ENCODE data around the gene KCNJ10.
A peak's percentile ranks its signal among the peaks of the same experiment; 100 is the strongest.

The KCNJ10 gene

DNA sequence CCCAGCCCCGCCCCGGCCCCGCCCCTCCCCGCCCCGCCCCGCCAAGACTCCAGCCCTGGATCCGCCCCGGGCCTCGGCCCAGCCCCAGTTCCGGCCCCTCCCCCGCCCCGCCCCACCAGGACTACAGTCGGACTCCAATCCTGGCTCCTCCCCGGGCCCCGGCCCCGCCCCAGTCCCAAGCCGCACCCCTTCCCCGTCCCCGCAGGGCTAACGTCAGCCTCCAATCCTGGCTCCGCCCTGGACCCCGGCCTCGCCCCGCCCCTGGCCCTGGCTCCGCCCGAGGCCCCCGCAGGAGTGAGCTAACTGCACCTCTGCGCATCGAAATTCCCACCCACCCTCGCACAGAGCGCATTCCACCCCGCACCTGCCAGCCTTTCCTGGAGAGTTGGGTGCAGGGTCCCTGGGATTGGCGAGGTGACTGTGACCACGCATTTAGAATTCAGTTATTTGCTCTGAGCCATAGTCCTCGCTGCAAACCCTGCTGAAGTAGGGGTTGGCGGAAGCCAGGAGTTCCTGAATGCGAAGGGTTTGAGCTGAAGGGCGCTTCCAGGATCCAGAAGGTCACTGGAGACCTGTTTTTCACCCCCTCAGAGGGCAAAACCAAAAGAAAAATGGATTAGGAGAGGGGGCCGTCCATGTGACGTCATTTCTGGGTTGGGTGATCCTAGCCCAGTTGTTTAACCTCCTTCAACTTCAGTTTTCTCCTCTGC is 29.0 kb upstream of the KCNJ10 start (continued):
- TF ChIP-seq, protein P1, sequence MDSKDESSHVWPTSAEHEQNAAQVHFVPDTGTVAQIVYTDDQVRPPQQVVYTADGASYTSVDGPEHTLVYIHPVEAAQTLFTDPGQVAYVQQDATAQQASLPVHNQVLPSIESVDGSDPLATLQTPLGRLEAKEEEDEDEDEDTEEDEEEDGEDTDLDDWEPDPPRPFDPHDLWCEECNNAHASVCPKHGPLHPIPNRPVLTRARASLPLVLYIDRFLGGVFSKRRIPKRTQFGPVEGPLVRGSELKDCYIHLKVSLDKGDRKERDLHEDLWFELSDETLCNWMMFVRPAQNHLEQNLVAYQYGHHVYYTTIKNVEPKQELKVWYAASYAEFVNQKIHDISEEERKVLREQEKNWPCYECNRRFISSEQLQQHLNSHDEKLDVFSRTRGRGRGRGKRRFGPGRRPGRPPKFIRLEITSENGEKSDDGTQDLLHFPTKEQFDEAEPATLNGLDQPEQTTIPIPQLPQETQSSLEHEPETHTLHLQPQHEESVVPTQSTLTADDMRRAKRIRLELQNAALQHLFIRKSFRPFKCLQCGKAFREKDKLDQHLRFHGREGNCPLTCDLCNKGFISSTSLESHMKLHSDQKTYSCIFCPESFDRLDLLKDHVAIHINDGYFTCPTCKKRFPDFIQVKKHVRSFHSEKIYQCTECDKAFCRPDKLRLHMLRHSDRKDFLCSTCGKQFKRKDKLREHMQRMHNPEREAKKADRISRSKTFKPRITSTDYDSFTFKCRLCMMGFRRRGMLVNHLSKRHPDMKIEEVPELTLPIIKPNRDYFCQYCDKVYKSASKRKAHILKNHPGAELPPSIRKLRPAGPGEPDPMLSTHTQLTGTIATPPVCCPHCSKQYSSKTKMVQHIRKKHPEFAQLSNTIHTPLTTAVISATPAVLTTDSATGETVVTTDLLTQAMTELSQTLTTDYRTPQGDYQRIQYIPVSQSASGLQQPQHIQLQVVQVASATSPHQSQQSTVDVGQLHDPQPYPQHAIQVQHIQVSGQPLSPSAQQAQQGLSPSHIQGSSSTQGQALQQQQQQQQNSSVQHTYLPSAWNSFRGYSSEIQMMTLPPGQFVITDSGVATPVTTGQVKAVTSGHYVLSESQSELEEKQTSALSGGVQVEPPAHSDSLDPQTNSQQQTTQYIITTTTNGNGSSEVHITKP (tag by site-specific recombination; IDR thresholded peaks at IDR 0.05) = peak; percentile 73
- no peak for TF ChIP-seq ZNF350 (tag by site-specific recombination; IDR thresholded peaks at IDR 0.05)
- TF ChIP-seq ZNF211 (tag by site-specific recombination; IDR thresholded peaks at IDR 0.05; ENCODE audit: low read depth) = no peak
- TF ChIP-seq KLF8 (tag by site-specific recombination; IDR thresholded peaks at IDR 0.05) = peak; percentile 43; the same call in 1 of the 2 replicates
- TF ChIP-seq GLI4 (tag by site-specific recombination; IDR thresholded peaks at IDR 0.05) = no peak
- peak; percentile 81 for TF ChIP-seq ZNF600 (tag by site-specific recombination; IDR thresholded peaks at IDR 0.05)
- TF ChIP-seq KLF1 (tag by site-specific recombination; IDR thresholded peaks at IDR 0.05) = peak; percentile 35
- peak; percentile 61 for TF ChIP-seq ZFHX2 (tag by site-specific recombination; conservative IDR thresholded peaks at IDR 0.05)
- no peak for TF ChIP-seq ZNF16 (tag by site-specific recombination; IDR thresholded peaks at IDR 0.05; ENCODE audit: low read depth)
- TF ChIP-seq PRDM1 (tag by site-specific recombination; IDR thresholded peaks at IDR 0.05) = no peak
- TF ChIP-seq, protein P2, sequence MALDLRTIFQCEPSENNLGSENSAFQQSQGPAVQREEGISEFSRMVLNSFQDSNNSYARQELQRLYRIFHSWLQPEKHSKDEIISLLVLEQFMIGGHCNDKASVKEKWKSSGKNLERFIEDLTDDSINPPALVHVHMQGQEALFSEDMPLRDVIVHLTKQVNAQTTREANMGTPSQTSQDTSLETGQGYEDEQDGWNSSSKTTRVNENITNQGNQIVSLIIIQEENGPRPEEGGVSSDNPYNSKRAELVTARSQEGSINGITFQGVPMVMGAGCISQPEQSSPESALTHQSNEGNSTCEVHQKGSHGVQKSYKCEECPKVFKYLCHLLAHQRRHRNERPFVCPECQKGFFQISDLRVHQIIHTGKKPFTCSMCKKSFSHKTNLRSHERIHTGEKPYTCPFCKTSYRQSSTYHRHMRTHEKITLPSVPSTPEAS (tag by site-specific recombination; IDR thresholded peaks at IDR 0.05) = no peak
- TF ChIP-seq ZSCAN16 (tag by site-specific recombination; IDR thresholded peaks at IDR 0.05) = no peak
- no peak for TF ChIP-seq TRIM28 (IDR thresholded peaks at IDR 0.05; ENCODE audit: borderline replicate concordance, low read length)
- TF ChIP-seq KLF7 (tag by site-specific recombination; IDR thresholded peaks at IDR 0.05; ENCODE audit: borderline replicate concordance) = 0 out of 2 replicates have a peak, but pooled peaks have one; percentile 22
- no peak for TF ChIP-seq ZNF214 (tag by site-specific recombination; IDR thresholded peaks at IDR 0.05; ENCODE audit: borderline replicate concordance)
- TF ChIP-seq, protein P3, sequence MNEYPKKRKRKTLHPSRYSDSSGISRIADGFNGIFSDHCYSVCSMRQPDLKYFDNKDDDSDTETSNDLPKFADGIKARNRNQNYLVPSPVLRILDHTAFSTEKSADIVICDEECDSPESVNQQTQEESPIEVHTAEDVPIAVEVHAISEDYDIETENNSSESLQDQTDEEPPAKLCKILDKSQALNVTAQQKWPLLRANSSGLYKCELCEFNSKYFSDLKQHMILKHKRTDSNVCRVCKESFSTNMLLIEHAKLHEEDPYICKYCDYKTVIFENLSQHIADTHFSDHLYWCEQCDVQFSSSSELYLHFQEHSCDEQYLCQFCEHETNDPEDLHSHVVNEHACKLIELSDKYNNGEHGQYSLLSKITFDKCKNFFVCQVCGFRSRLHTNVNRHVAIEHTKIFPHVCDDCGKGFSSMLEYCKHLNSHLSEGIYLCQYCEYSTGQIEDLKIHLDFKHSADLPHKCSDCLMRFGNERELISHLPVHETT (tag by site-specific recombination; IDR thresholded peaks at IDR 0.05) = no peak
- no peak for TF ChIP-seq ZNF555 (tag by site-specific recombination; conservative IDR thresholded peaks at IDR 0.05)
- peak; percentile 32 for TF ChIP-seq SP2 (tag by site-specific recombination; IDR thresholded peaks at IDR 0.05)
- TF ChIP-seq ZBTB1 (tag by site-specific recombination; IDR thresholded peaks at IDR 0.05) = no peak
- TF ChIP-seq ZNF76 (tag by site-specific recombination; IDR thresholded peaks at IDR 0.05; ENCODE audit: borderline replicate concordance, low read depth) = 0 out of 2 replicates have a peak, but pooled peaks have one; percentile 13
- TF ChIP-seq ZNF549 (tag by site-specific recombination; IDR thresholded peaks at IDR 0.05) = no peak
- TF ChIP-seq, protein P4, sequence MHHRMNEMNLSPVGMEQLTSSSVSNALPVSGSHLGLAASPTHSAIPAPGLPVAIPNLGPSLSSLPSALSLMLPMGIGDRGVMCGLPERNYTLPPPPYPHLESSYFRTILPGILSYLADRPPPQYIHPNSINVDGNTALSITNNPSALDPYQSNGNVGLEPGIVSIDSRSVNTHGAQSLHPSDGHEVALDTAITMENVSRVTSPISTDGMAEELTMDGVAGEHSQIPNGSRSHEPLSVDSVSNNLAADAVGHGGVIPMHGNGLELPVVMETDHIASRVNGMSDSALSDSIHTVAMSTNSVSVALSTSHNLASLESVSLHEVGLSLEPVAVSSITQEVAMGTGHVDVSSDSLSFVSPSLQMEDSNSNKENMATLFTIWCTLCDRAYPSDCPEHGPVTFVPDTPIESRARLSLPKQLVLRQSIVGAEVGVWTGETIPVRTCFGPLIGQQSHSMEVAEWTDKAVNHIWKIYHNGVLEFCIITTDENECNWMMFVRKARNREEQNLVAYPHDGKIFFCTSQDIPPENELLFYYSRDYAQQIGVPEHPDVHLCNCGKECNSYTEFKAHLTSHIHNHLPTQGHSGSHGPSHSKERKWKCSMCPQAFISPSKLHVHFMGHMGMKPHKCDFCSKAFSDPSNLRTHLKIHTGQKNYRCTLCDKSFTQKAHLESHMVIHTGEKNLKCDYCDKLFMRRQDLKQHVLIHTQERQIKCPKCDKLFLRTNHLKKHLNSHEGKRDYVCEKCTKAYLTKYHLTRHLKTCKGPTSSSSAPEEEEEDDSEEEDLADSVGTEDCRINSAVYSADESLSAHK (tag by site-specific recombination; IDR thresholded peaks at IDR 0.05) = no peak
- TF ChIP-seq, protein P5, sequence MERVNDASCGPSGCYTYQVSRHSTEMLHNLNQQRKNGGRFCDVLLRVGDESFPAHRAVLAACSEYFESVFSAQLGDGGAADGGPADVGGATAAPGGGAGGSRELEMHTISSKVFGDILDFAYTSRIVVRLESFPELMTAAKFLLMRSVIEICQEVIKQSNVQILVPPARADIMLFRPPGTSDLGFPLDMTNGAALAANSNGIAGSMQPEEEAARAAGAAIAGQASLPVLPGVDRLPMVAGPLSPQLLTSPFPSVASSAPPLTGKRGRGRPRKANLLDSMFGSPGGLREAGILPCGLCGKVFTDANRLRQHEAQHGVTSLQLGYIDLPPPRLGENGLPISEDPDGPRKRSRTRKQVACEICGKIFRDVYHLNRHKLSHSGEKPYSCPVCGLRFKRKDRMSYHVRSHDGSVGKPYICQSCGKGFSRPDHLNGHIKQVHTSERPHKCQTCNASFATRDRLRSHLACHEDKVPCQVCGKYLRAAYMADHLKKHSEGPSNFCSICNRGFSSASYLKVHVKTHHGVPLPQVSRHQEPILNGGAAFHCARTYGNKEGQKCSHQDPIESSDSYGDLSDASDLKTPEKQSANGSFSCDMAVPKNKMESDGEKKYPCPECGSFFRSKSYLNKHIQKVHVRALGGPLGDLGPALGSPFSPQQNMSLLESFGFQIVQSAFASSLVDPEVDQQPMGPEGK (tag by site-specific recombination; IDR thresholded peaks at IDR 0.05) = peak; percentile 45
- no peak for TF ChIP-seq OVOL3 (tag by site-specific recombination; IDR thresholded peaks at IDR 0.05)
- no peak for TF ChIP-seq ZNF10 (tag by site-specific recombination; IDR thresholded peaks at IDR 0.05)
- no peak for TF ChIP-seq ZNF37A (tag by site-specific recombination; IDR thresholded peaks at IDR 0.05)
- TF ChIP-seq, protein P6, sequence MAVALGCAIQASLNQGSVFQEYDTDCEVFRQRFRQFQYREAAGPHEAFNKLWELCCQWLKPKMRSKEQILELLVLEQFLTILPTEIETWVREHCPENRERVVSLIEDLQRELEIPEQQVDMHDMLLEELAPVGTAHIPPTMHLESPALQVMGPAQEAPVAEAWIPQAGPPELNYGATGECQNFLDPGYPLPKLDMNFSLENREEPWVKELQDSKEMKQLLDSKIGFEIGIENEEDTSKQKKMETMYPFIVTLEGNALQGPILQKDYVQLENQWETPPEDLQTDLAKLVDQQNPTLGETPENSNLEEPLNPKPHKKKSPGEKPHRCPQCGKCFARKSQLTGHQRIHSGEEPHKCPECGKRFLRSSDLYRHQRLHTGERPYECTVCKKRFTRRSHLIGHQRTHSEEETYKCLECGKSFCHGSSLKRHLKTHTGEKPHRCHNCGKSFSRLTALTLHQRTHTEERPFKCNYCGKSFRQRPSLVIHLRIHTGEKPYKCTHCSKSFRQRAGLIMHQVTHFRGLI (tag by site-specific recombination; IDR thresholded peaks at IDR 0.05) = peak; percentile 93
- TF ChIP-seq ZFP41 (tag by site-specific recombination; IDR thresholded peaks at IDR 0.05; ENCODE audit: borderline replicate concordance) = no peak
